GM19099 (cell line): ENCODE results near the gene KYNU.

Source experiments
- POLR2A ChIP-seq: IDR thresholded peaks from 3 replicates; pipeline ENCODE4 v1.6.1; 2011; ENCODE audit warnings: low read depth; ENCODE audit not compliant: insufficient read length; ENCODE audit errors: extremely low read depth

Gene KYNU

GRCh38 chr2:142883526-142883925 lies 6.1 kb downstream of the KYNU start:
- no peak for TF ChIP-seq POLR2A

GRCh38 chr2:142885543-142885942 lies 8.1 kb downstream of the KYNU start:
- no peak for TF ChIP-seq POLR2A

- TF ChIP-seq POLR2A, result no peak
These were observed 15.3 kb downstream of the KYNU start for GRCh38 chr2:142892715-142893114.

GRCh38 chr2:142893241-142893640 lies 15.8 kb downstream of the KYNU start:
- TF ChIP-seq POLR2A, result no peak

GRCh38 chr2:142897807-142898206 lies 20.3 kb downstream of the KYNU start:
- TF ChIP-seq POLR2A, result no peak

- TF ChIP-seq POLR2A, result no peak
These were observed 24.3 kb downstream of the KYNU start for GRCh38 chr2:142901780-142902179.

- TF ChIP-seq POLR2A, result no peak
These were observed 30.2 kb downstream of the KYNU start for GRCh38 chr2:142907653-142908052.

GRCh38 chr2:142914507-142915313 lies 37.2 kb downstream of the KYNU start:
- TF ChIP-seq POLR2A, result peak; percentile 32

- TF ChIP-seq POLR2A, result no peak
These were observed 38.0 kb downstream of the KYNU start for GRCh38 chr2:142915502-142915901.

- TF ChIP-seq POLR2A, result no peak
These were observed 41.2 kb downstream of the KYNU start for GRCh38 chr2:142918624-142919023.

GRCh38 chr2:142920571-142920970 lies 43.1 kb downstream of the KYNU start:
- no peak for TF ChIP-seq POLR2A

GRCh38 chr2:142926445-142926844 lies 49.0 kb downstream of the KYNU start:
- no peak for TF ChIP-seq POLR2A

- TF ChIP-seq POLR2A, result no peak
These were observed 53.5 kb downstream of the KYNU start for GRCh38 chr2:142930835-142931398.

- no peak for TF ChIP-seq POLR2A
These were observed 56.5 kb downstream of the KYNU start for GRCh38 chr2:142933916-142934315.

- TF ChIP-seq POLR2A, result no peak
These were observed 58.2 kb downstream of the KYNU start for GRCh38 chr2:142935563-142936089.

- TF ChIP-seq POLR2A, result no peak
These were observed 59.2 kb downstream of the KYNU start for GRCh38 chr2:142936629-142937028.
